Immature natural killer cell (primary cell): Measurements from ENCODE around the gene MCM9. TPM values are rescaled to one million over a fixed set of nuclear protein-coding genes. Genes with fewer than 3 reads are reported as not detected.
"Not testable (repeated sequence)": the region's sequence is repeated elsewhere in the genome, so short reads cannot be mapped to it uniquely, and the experiment has no call there.

ENCODE experiments used
- DNase-seq, 3 donors: peaks; one replicate each; pipeline ENCODE4 v3.0.0; 2022; ENCODE audit warnings: mixed read lengths in 1 of 3
- H3K27ac Mint-ChIP-seq, 6 donors: one replicate each; pipeline ENCODE4 v1.8.0; 2020; ENCODE audit warnings: mixed read lengths in 6 of 6, mild to moderate bottlenecking in 5 of 6, inconsistent platforms in 4 of 6, moderate library complexity in 3 of 6
- H3K27me3 Mint-ChIP-seq, 3 donors: one replicate each; pipeline ENCODE4 v1.8.0; 2020 to 2021; ENCODE audit warnings: low read depth in 3 of 3, mild to moderate bottlenecking in 3 of 3, mixed read lengths in 3 of 3, moderate library complexity in 3 of 3, inconsistent platforms in 1 of 3
- H3K36me3 Mint-ChIP-seq, 3 donors: one replicate each; pipeline ENCODE4 v1.8.0; 2020; ENCODE audit warnings: mixed read lengths in 3 of 3, inconsistent platforms in 2 of 3, mild to moderate bottlenecking in 2 of 3
- H3K4me1 Mint-ChIP-seq, 2 donors: one replicate each; pipeline ENCODE4 v1.8.0; 2020; ENCODE audit warnings: inconsistent platforms in 2 of 2, mild to moderate bottlenecking in 2 of 2, mixed read lengths in 2 of 2, moderate library complexity in 1 of 2
- H3K4me3 Mint-ChIP-seq, 5 donors: one replicate each; pipeline ENCODE4 v1.8.0; 2020; ENCODE audit warnings: mild to moderate bottlenecking in 5 of 5, mixed read lengths in 5 of 5, inconsistent platforms in 3 of 5, moderate library complexity in 3 of 5
- H3K9me3 Mint-ChIP-seq, 6 donors: one replicate each; pipeline ENCODE4 v1.8.0; 2020; ENCODE audit warnings: mild to moderate bottlenecking in 6 of 6, mixed read lengths in 6 of 6, inconsistent platforms in 4 of 6, moderate library complexity in 3 of 6
- polyA plus RNA-seq, 3 donors: library from polyadenylated mRNA; unstranded; fragments of 300-500 nt; fragmentation: Illumina TruSeq; gene quantifications; one replicate each; pipeline ENCODE4 v1.2.3, GENCODE V29; 2021

The MCM9 gene
- polyA plus RNA-seq, 3 donors from 2014 or later: 15.3 to 23.7 (median 16.8) TPM

DNA sequence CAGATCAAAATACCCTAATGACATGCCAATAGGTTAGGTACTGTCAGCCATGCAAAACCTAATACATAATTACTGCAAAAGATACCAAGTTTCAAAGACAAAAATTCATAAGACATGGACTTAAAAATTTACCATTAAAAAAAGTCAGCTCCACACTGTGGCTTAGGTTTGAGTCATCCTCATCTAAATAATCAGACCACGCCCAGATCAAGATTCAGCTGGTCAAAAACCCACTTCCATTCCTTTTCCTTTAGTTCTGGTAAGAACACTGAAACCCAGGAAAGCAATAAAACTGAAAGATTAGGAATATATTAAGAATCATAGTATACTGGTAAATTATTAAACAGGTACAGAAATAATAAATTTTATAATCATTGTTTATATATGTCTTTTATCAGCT is 122.0 kb downstream of the MCM9 start:
- no peaks in the 10 kb centered on the region for H3K9me3 Mint-ChIP-seq
- H3K4me3 Mint-ChIP-seq: no peak overlapping the region
- peaks cover 0 to 7% (median 4%) of the 10 kb centered on the region in 3 donors for H3K27me3 Mint-ChIP-seq

DNA sequence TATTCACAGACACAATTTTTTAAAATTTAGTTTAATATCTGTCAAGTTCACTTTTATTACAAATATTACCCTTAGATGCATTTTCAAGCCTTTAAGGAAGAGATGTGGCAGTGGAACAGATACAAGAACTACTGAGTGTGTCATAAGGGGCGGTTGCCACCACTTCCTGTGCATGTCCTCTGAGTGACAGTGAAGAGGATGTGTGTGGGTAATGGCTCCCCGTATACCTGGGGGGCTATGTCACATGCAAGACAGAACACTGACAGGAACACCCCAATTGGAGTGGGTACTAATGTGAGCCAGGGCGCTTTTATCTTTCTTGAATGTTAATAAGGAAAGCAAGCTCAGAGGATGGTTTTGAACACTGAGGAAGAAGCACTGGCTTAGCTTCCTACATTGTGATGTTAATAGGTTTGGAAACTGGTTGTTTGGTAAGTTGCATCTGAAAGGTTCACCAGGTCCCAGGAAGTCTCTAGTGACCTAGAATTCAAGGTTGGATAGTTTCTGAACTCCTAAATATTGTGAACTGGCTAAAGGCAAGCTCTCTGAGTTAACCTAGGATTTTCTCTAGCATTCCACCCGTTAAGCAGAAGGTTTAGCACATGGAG is 124.4 kb downstream of the MCM9 start:
- H3K4me1 Mint-ChIP-seq: peaks cover 45 to 70% of the 10 kb centered on the region in 2 donors
- peaks cover 2 to 7% (median 7%) of the 10 kb centered on the region in 3 donors for H3K27me3 Mint-ChIP-seq
- H3K9me3 Mint-ChIP-seq: no peaks in the 10 kb centered on the region
- H3K36me3 Mint-ChIP-seq: peaks cover 2 to 20% (median 10%) of the 10 kb centered on the region in 3 donors
- H3K4me3 Mint-ChIP-seq: peak overlapping the region; percentile 77 to 90 (median 83)
- peak; percentile 74 to 81 (median 79) for DNase-seq
- H3K27ac Mint-ChIP-seq: peak overlapping the region; percentile 86 to 100 (median 98)

More for the DNA sequence above, 122.0 kb downstream of the MCM9 start:
- peaks cover 44 to 58% of the 10 kb centered on the region in 2 donors for H3K4me1 Mint-ChIP-seq
- peaks cover 6 to 25% (median 10%) of the 10 kb centered on the region in 3 donors for H3K36me3 Mint-ChIP-seq
- peak overlapping the region in 4 of 6 donors; percentile 34 to 87 (median 66) for H3K27ac Mint-ChIP-seq
- DNase-seq: no peak

DNA sequence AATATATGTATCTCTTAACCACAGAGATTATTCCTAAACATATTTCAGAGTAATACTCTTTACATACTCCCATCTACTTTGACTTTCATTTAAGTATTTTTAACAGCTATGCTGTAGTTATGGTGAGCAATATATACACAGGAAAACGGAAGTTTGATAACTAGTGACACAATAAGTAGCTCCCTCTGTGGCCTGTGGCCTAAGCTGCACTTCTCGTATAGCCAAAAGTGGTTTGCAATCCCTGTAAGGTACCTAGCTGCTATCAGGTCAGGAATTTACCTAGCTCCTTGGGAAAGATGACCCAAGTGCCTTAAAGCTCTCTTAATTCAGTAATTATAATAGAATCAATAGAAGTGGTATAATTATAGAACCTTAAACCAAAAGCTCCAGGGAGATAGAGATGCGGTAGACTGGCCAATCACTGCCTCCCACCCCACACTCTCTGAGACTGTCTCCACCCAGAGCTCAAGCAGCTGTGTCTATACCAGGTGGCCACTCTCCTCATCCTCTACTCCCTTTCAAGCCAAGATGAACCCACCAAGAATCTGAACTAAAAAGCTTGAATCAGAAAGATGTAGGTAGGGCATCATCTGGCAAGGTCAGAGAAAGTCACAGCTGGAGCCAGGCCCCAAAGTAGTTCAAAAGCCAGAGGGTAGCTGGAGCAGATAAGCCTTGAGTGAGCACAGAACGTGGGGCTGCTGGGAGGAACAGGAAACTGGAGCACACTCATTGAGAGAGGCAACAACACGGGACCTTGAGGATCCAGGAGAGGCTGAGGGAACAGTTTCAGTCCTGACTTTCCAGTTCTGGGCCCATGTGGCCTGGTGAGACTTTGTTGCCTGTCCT is 125.9 kb downstream of the MCM9 start:
- H3K27ac Mint-ChIP-seq: peak overlapping the region; percentile 86 to 100 (median 98)
- H3K4me3 Mint-ChIP-seq: peak overlapping the region; percentile 64 to 90 (median 82)
- peaks cover 0 to 16% (median 6%) of the 10 kb centered on the region in 3 donors for H3K36me3 Mint-ChIP-seq
- peaks cover 43 to 65% of the 10 kb centered on the region in 2 donors for H3K4me1 Mint-ChIP-seq
- DNase-seq: peak; percentile 56 to 66 (median 65)
- H3K27me3 Mint-ChIP-seq: peaks cover 5 to 7% (median 5%) of the 10 kb centered on the region in 3 donors
- H3K9me3 Mint-ChIP-seq: no peaks in the 10 kb centered on the region

DNA sequence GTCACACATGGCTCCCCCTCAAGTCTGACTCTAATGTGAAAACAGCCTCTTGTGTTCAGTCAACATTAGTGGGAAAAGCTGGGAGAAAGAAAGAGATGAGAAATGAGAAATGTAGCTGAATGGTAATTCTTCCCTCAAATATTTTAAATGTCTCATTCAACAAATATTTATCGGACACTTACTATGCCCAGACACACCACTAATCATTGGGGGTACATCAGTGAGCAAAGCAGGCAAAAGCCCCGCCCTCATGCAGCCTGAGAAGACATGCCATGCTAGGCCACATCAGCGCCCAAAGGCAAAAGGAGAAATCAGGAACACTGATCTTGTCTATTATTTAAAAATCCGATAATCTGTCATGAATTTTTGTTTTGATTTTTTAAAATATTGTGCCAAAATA is 130.9 kb downstream of the MCM9 start:
- H3K36me3 Mint-ChIP-seq: peaks cover 0 to 4% (median 0%) of the 10 kb centered on the region in 3 donors
- no peak for DNase-seq
- peaks cover 24 to 40% of the 10 kb centered on the region in 2 donors for H3K4me1 Mint-ChIP-seq
- peaks cover 0 to 10% (median 5%) of the 10 kb centered on the region in 3 donors for H3K27me3 Mint-ChIP-seq
- peak overlapping the region in 1 of 6 donors; percentile 45 for H3K27ac Mint-ChIP-seq
- H3K4me3 Mint-ChIP-seq: no peak overlapping the region
- H3K9me3 Mint-ChIP-seq: peaks cover 0 to 3% (median 0%) of the 10 kb centered on the region in 6 donors

DNA sequence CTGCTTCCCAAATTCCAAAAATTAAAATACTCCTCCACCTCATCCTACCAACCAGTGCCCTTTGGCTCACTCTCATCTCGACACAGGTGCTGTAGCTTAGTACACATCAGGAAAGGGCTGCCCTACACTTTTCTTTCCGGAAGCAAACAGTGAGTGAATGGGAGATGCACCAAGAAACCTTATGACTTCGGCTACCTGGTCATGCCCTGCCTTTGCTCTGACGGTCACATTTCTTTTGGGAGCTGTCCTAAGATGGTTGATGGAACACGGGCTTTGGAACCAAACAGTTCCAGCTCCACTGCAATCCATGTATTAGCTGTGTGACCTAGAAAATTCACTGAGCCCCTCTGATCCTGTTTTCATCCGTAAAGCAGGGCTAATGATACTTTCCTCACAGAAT is 133.7 kb downstream of the MCM9 start:
- peaks cover 0 to 3% (median 0%) of the 10 kb centered on the region in 6 donors for H3K9me3 Mint-ChIP-seq
- peak overlapping the region in 2 of 6 donors; percentile 12 to 62 for H3K27ac Mint-ChIP-seq
- DNase-seq: no peak
- H3K4me1 Mint-ChIP-seq: peaks cover 22 to 26% of the 10 kb centered on the region in 2 donors
- peaks cover 0 to 4% (median 0%) of the 10 kb centered on the region in 3 donors for H3K36me3 Mint-ChIP-seq
- no peak overlapping the region for H3K4me3 Mint-ChIP-seq
- H3K27me3 Mint-ChIP-seq: peaks cover 0 to 7% (median 3%) of the 10 kb centered on the region in 3 donors

DNA sequence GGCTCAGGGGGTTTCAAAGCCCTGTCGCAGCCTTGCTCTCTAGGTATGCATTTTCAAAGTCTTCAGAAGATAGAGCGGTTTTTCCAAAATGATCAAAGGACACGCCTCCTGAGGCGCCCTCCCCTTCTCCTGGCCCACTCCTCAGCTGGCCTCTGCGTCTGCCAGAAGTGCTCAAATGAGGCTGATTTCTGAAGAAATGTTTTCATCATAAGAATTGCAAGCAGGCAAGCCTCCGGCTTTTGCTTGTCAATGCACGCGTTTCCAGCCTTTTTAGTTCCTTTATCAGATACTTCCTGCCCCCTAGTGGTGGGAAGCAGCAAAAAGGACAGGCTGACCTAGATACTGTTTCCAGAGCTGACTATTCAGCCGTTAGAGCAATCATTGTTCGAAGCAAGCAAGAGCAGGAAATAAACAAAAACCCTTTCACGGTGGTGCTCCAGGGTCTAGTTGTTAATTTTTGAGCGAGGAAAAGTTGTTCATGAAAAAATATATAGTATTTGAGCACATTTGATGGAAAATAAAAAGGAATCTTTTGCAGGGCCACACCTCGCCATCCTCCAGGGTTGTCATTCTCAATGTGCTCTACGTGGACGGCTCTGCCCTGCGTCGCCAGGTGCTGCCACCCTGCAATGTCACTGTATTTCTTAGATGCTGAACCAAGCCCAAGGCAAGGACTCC is 134.4 kb downstream of the MCM9 start:
- Mint-ChIP-seq H3K27me3 (peaks cover 0 to 7% (median 3%) of the 10 kb centered on the region in 3 donors), H3K4me3 (peak overlapping the region; percentile 44 to 73 (median 68)), H3K4me1 (peaks cover 29 to 32% of the 10 kb centered on the region in 2 donors), H3K36me3 (peaks cover 0 to 7% (median 0%) of the 10 kb centered on the region in 3 donors), H3K9me3 (peaks cover 0 to 3% (median 0%) of the 10 kb centered on the region in 6 donors), H3K27ac (peak overlapping the region; percentile 36 to 91 (median 82))
- peak; percentile 71 to 84 (median 73) for DNase-seq

DNA sequence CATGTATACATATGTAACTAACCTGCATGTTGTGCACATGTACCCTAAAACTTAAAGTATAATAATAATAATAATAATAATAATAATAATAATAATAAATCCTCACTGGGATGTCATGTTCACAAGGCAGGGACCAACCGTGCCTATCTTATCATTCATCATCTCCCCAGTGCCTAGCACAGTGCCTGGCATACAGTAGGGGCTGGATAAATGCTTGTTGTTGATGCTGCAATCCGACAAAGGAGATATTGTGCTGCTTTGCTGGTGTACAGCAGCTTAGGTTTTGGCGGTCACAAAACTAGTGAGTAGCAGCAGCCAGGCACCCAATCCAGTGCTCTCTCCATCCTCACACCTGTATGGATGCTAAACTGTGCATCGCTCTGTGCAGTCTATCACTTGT is 135.1 kb downstream of the MCM9 start:
- Mint-ChIP-seq H3K36me3 (peaks cover 0 to 8% (median 0%) of the 10 kb centered on the region in 3 donors), H3K27me3 (peaks cover 0 to 7% (median 3%) of the 10 kb centered on the region in 3 donors), H3K4me3 (peak overlapping the region in 1 of 5 donors; percentile 44), H3K27ac (peak overlapping the region in 1 of 6 donors; percentile 85), H3K9me3 (peaks cover 0 to 3% (median 0%) of the 10 kb centered on the region in 6 donors), H3K4me1 (peaks cover 29 to 32% of the 10 kb centered on the region in 2 donors)
- no peak for DNase-seq

DNA sequence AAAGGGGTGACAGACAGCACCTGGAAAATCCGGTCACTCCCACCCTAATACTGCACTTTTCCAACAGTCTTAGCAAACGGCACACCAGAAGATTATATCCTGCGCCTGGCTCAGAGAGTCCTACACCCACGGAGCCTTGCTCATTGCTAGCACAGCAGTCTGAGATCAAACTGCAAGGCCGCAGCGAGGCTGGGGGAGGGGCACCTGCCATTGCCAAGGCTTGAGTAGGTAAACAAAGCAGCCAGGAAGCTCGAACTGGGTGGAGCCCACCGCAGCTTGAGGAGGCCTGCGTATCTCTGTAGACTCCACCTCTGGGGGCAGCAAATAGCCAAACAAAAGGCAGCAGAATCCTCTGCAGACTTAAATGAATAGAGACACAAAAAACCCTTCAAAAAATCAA is 138.4 kb downstream of the MCM9 start:
- H3K9me3 Mint-ChIP-seq: not testable (repeated sequence)
- H3K4me1 Mint-ChIP-seq: peaks cover 29 to 30% of the 10 kb centered on the region in 2 donors

DNA sequence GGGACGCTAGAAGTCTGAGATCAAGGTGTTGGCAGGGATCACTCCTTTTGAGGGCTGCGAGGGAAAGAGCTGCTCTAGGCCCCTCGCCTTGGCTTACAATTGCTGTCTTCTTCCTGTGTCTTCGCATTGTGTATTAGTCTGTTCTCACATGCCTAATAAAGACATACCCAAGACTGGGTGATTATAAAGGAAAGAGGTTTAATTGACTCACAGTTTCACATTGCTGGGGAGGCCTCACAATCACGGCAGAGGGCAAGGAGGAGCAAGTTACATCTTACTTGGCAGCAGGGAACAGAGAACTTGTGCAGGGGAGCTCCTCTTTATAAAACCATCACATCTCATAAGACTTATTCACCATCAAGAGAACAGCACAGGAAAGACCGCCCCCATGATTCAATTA is 143.5 kb downstream of the MCM9 start:
- Mint-ChIP-seq H3K36me3 (peaks cover 4 to 9% (median 9%) of the 10 kb centered on the region in 3 donors), H3K4me3 (no peak overlapping the region), H3K27me3 (peaks cover 0 to 3% (median 0%) of the 10 kb centered on the region in 3 donors), H3K27ac (peak overlapping the region in 1 of 6 donors; percentile 46), H3K4me1 (peaks cover 19 to 21% of the 10 kb centered on the region in 2 donors), H3K9me3 (no peaks in the 10 kb centered on the region)
- no peak for DNase-seq

More for the DNA sequence above, 138.4 kb downstream of the MCM9 start:
- H3K36me3 Mint-ChIP-seq, H3K27me3 Mint-ChIP-seq: not testable (repeated sequence)
- Mint-ChIP-seq H3K4me3 (peak overlapping the region in 4 of 5 donors; percentile 2 to 80 (median 42)), H3K27ac (peak overlapping the region; percentile 76 to 98 (median 82))
- DNase-seq: peak; percentile 42 to 80 (median 46)

DNA sequence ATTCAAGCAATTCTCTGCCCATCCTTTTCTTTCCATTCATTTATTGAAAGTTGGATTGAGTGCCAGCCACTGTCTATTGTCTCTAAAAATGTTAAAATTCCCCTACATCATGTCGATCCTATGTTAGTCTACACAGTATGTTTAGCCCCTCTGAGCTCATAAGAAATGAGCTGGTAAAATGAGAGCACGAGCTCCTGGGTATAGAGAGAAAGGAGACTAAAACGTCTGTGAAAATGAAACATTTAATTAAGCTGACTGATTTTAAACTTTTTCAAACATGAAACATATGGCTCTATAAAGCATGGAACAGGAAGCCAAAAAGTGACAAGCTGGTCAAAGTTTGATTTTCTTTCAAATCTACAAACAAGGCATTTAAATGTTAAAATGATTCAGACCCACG is 145.0 kb downstream of the MCM9 start:
- Mint-ChIP-seq H3K9me3 (no peaks in the 10 kb centered on the region), H3K4me1 (peaks cover 10 to 11% of the 10 kb centered on the region in 2 donors), H3K27me3 (peaks cover 0 to 3% (median 0%) of the 10 kb centered on the region in 3 donors), H3K27ac (no peak overlapping the region), H3K36me3 (peaks cover 2 to 9% (median 4%) of the 10 kb centered on the region in 3 donors), H3K4me3 (no peak overlapping the region)
- DNase-seq: no peak

DNA sequence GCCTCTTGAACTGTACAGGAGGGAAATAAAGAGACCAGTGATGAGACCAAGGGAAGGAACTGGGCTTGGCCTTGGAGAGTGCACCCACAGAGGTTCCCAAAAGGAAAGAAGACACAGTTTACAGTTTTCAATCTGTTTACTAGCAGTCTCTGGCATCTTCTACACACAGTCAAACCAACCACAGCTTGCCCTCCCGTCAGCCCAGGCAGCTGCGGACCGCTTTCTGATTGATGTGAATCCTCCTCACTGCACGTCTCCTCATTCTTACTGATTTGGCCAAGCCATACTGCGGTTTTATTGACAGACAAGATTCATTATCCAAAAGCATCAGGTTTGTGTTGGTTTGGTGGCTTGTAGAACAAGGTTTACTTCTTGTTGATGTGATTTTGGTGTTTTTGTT is 145.5 kb downstream of the MCM9 start:
- Mint-ChIP-seq H3K27me3 (peaks cover 0 to 3% (median 0%) of the 10 kb centered on the region in 3 donors), H3K4me3 (no peak overlapping the region), H3K4me1 (peaks cover 10 to 11% of the 10 kb centered on the region in 2 donors), H3K27ac (peak overlapping the region in 1 of 6 donors; percentile 26), H3K36me3 (peaks cover 0 to 9% (median 4%) of the 10 kb centered on the region in 3 donors), H3K9me3 (no peaks in the 10 kb centered on the region)
- DNase-seq: no peak

DNA sequence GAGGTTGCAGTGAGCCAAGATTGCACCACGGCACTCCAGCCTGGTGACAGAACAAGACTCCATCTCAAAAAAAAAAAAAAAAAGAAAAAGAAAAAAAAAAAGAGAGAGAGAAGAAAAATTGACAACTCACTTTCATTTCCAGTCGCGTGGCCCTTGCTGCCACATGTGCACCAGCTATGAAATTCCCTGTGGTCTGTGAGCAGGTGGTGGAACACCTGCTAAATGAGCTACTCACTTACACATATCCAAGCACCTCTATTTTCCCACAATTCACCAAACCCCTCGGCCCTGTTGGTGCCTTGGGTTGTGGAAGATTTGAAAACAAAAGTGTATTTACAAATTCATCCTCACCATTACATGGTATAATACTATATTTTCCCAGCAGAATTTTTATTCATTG is 146.3 kb downstream of the MCM9 start:
- DNase-seq: no peak
- no peaks in the 10 kb centered on the region for H3K9me3 Mint-ChIP-seq
- no peak overlapping the region for H3K4me3 Mint-ChIP-seq
- H3K4me1 Mint-ChIP-seq: peaks cover 10 to 11% of the 10 kb centered on the region in 2 donors
- peaks cover 0 to 2% (median 0%) of the 10 kb centered on the region in 3 donors for H3K27me3 Mint-ChIP-seq
- no peak overlapping the region for H3K27ac Mint-ChIP-seq
- H3K36me3 Mint-ChIP-seq: peaks cover 0 to 9% (median 4%) of the 10 kb centered on the region in 3 donors
